Breast epithelium (tissue), 3 donors: ENCODE data around the gene KRTAP10-9.

Experiments used
- POLR2A ChIP-seq: fragments of 450-650 bp; IDR thresholded peaks from one replicate; pipeline ENCODE4 v1.6.1; 2016; ENCODE audit warnings: antibody characterized with exemption, mild to moderate bottlenecking, moderate library complexity
- TF ChIP-seq, protein P1 (sequence below), 3 donors: fragments of 450-650 bp; IDR thresholded peaks; one replicate each; pipeline ENCODE4 v1.5.1; 2016 to 2017; ENCODE audit warnings: antibody characterized with exemption in 3 of 3, mild to moderate bottlenecking in 3 of 3, moderate library complexity in 3 of 3

DNA sequence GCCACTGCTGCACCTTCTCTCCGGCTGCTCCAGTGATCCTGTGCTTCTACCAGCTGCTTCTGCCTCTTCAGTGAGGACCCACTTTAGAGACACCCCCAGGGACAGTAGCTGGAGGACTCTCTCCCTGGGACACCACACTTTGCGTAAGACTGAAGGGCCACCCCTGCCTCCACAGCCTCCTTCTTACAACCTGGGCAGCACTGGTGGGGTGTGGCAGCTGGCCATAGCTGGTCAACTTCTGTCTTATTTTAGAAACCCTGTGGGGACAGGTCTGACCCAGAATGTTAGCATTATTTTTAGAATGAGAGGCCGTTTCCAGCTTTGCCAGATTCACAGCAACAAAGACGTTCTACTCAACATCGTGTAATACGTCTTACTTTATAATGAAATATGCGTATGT lies 1.1 kb upstream of the KRTAP10-9 start:
- TF ChIP-seq, protein P1, sequence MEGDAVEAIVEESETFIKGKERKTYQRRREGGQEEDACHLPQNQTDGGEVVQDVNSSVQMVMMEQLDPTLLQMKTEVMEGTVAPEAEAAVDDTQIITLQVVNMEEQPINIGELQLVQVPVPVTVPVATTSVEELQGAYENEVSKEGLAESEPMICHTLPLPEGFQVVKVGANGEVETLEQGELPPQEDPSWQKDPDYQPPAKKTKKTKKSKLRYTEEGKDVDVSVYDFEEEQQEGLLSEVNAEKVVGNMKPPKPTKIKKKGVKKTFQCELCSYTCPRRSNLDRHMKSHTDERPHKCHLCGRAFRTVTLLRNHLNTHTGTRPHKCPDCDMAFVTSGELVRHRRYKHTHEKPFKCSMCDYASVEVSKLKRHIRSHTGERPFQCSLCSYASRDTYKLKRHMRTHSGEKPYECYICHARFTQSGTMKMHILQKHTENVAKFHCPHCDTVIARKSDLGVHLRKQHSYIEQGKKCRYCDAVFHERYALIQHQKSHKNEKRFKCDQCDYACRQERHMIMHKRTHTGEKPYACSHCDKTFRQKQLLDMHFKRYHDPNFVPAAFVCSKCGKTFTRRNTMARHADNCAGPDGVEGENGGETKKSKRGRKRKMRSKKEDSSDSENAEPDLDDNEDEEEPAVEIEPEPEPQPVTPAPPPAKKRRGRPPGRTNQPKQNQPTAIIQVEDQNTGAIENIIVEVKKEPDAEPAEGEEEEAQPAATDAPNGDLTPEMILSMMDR (IDR thresholded peaks at IDR 0.05): no peak
- TF ChIP-seq POLR2A: no peak
